HepG2 (cell line): ENCODE data around the gene CYP27A1. TPM values are rescaled to one million over a fixed set of nuclear protein-coding genes. Genes with fewer than 3 reads are reported as not detected.

Source experiments
- BATF2 ChIP-seq: sonication (generic); formaldehyde crosslinking; IDR thresholded peaks from 2 replicates; pipeline ENCODE4 v1.8.0; 2022; ENCODE audit warnings: mild to moderate bottlenecking, missing genetic modification reagents, moderate library complexity
- CEBPG ChIP-seq: IDR thresholded peaks from 2 replicates; pipeline ENCODE4 v1.6.1; 2016
- EEA1 ChIP-seq: sonication (generic); formaldehyde crosslinking; IDR thresholded peaks from 2 replicates; pipeline ENCODE4 v1.5.1; 2020; ENCODE audit warnings: mild to moderate bottlenecking, missing genetic modification reagents, borderline replicate concordance
- GMEB1 ChIP-seq: sonication (generic); formaldehyde crosslinking; IDR thresholded peaks from 2 replicates; pipeline ENCODE4 v1.5.1; 2020; ENCODE audit warnings: missing genetic modification reagents, mild to moderate bottlenecking, borderline replicate concordance
- PRDM4 ChIP-seq: sonication (generic); formaldehyde crosslinking; IDR thresholded peaks from 2 replicates; pipeline ENCODE4 v1.9.0; 2021; ENCODE audit warnings: missing genetic modification reagents, borderline replicate concordance
- RXRB ChIP-seq: IDR thresholded peaks from 2 replicates; pipeline ENCODE4 v1.6.1; 2016; ENCODE audit warnings: borderline replicate concordance, missing genetic modification reagents, missing compliant biosample characterization
- SAP130 ChIP-seq: IDR thresholded peaks from 2 replicates; pipeline ENCODE4 v1.6.1; 2016; ENCODE audit warnings: low read depth
- ZNF263 ChIP-seq: sonication (generic); formaldehyde crosslinking; IDR thresholded peaks from 2 replicates; pipeline ENCODE4 v1.4.0; 2020; ENCODE audit warnings: missing genetic modification reagents
- ZNF274 ChIP-seq: sonication (generic); formaldehyde crosslinking; IDR thresholded peaks from 2 replicates; pipeline ENCODE4 v1.5.1; 2020; ENCODE audit warnings: mild to moderate bottlenecking, missing genetic modification reagents
- ZNF44 ChIP-seq: sonication (generic); formaldehyde crosslinking; IDR thresholded peaks from 2 replicates; pipeline ENCODE4 v1.5.1; 2020; ENCODE audit warnings: mild to moderate bottlenecking, missing genetic modification reagents
- ZXDC ChIP-seq: sonication (generic); formaldehyde crosslinking; IDR thresholded peaks from 2 replicates; pipeline ENCODE4 v1.5.0; 2020; ENCODE audit warnings: mild to moderate bottlenecking, missing genetic modification reagents
- polyA plus RNA-seq, 8 experiments: library from polyadenylated mRNA; depleted of rRNA in 3 of 8; stranded (reverse) in 7 of 8; unstranded in 1 of 8; fragments of >200 nt; fragmentation: Illumina TruSeq in 4 of 8; extraction: Trizol in 4 of 8; gene quantifications; 2 replicates each; pipeline versions ENCODE4 v1.2.1 to v1.2.3, GENCODE V29; 2011 to 2016; ENCODE audit warnings: low read depth in 4 of 8, missing spikeins in 1 of 8, mixed read lengths in 1 of 8; ENCODE audit not compliant: insufficient read depth in 1 of 8
- total RNA-seq, 5 experiments: library from RNA; depleted of rRNA; stranded (reverse); fragments of >200 nt; fragmentation: Illumina TruSeq; extraction: Trizol; gene quantifications; 2 replicates each; pipeline ENCODE4 v1.2.3, GENCODE V29; 2016; ENCODE audit warnings: low read depth in 1 of 5
- TF ChIP-seq, protein P1 (sequence below): sonication (generic); formaldehyde crosslinking; IDR thresholded peaks from 2 replicates; pipeline ENCODE4 v1.5.0; 2020; ENCODE audit warnings: missing genetic modification reagents
- TF ChIP-seq, protein P2 (sequence below), 2 experiments: sonication (generic) in 1 of 2; formaldehyde crosslinking in 1 of 2; IDR thresholded peaks; 2 replicates each; pipeline versions ENCODE4 v1.4.0 to v1.6.1; 2016 to 2020; ENCODE audit warnings: borderline replicate concordance in 1 of 2, low read depth in 1 of 2, mild to moderate bottlenecking in 1 of 2, missing genetic modification reagents in 1 of 2

The CYP27A1 gene
- total and polyA plus RNA-seq, 2 of the 13 experiments (the other 11 are each of a cell fraction or from before 2014, with no cell fraction given), result 157 to 266 TPM

- TF ChIP-seq GMEB1 (CRISPR knock-in tag) (peak; percentile 69), SAP130 (CRISPR knock-in tag) (peak; percentile 72; the same call in 1 of the 2 replicates), ZNF263 (CRISPR knock-in tag) (peak; percentile 90), PRDM4 (peak; percentile 64; the same call in 1 of the 2 replicates), RXRB (peak; percentile 75), ZNF44 (CRISPR knock-in tag) (peak; percentile 67), ZNF274 (CRISPR knock-in tag) (peak; percentile 68; the same call in 1 of the 2 replicates), EEA1 (CRISPR knock-in tag) (peak; percentile 76), BATF2 (CRISPR knock-in tag) (peak; percentile 84), CEBPG (CRISPR knock-in tag) (peak; percentile 14; the same call in 1 of the 2 replicates), ZXDC (no peak)
- TF ChIP-seq, protein P1, sequence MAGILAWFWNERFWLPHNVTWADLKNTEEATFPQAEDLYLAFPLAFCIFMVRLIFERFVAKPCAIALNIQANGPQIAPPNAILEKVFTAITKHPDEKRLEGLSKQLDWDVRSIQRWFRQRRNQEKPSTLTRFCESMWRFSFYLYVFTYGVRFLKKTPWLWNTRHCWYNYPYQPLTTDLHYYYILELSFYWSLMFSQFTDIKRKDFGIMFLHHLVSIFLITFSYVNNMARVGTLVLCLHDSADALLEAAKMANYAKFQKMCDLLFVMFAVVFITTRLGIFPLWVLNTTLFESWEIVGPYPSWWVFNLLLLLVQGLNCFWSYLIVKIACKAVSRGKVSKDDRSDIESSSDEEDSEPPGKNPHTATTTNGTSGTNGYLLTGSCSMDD (CRISPR knock-in tag), result peak; percentile 37; the same call in 1 of the 2 replicates
- TF ChIP-seq, protein P2, sequence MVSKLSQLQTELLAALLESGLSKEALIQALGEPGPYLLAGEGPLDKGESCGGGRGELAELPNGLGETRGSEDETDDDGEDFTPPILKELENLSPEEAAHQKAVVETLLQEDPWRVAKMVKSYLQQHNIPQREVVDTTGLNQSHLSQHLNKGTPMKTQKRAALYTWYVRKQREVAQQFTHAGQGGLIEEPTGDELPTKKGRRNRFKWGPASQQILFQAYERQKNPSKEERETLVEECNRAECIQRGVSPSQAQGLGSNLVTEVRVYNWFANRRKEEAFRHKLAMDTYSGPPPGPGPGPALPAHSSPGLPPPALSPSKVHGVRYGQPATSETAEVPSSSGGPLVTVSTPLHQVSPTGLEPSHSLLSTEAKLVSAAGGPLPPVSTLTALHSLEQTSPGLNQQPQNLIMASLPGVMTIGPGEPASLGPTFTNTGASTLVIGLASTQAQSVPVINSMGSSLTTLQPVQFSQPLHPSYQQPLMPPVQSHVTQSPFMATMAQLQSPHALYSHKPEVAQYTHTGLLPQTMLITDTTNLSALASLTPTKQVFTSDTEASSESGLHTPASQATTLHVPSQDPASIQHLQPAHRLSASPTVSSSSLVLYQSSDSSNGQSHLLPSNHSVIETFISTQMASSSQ (IDR thresholded peaks at IDR 0.05; ENCODE audit: low read depth), result no peak; the same call in 1 of the 2 replicates
- TF ChIP-seq, protein P2 (CRISPR knock-in tag; IDR thresholded peaks at IDR 0.05; ENCODE audit: borderline replicate concordance), result peak; percentile 91
Measured at GRCh38 chr2:218781691-218782527, at the start of gene CYP27A1 (continued).
